Measurements from ENCODE around the gene DNAJC5.

The DNAJC5 gene

DNA sequence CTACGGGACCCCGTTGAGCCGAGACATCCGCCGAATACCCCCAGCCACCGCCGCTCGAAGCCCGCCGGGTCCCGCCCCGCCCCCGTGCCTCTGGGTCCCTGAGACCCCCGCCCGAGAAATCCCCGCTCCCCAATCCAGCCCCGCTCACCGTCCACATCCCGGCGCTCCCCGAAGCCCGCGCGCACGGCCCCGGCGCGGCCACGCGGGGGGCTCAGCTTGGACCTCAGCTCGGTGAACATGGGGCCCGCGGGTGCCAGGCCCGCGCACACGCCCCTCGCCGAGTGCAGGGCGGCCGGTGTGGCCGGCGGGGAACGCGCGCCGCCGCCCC lies 84.3 kb downstream of the DNAJC5 start:
- DNase-seq, result no peak

DNA sequence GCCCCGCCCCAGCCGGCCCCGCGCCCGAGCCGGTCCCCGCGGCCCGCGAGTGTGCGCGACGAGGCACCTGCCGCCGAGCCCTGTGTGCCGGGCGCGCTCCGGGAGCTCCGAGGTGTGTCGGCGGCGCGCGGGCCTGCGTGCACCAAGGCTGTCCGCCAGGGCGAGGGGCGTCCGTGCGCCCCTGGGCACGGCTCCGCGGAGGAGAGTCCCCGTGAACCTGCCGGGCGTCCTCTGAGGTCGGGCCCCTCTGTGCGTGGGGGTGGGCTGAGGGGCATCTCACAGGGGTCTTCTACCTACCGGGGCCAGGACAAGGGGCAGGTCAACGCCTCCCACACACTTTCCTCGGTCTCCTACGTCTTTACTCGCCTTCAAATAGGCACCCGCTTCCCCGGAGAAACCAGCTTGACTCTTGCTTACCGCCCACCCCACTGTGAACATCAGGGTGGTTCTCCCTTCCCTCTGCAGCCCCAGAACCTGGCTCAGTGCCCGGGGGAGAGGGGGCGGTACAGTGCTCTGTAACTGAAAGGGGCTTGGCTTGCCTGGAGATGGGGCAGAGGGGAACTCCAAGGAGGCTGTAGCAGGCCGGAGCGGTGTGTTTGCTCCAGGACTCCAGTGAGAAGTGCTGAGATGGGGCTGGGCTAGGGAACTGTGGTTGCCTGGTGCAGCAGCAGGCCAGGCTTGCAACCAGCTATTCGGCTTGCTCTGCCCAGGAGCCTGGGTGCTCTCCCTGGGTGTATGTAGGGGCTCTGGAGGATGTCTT lies 84.8 kb downstream of the DNAJC5 start, which contains the start of gene SAMD10:
Gene SAMD10 (minus strand): TSS at position 86 of the 760 bp plus-strand sequence. CDS start 175 bp downstream, outside the sequence.
- peak in 14 of 51 donors; percentile 20 to 69 (median 40) for DNase-seq

GRCh38 chr20:63980317-63980805 lies 85.4 kb downstream of the DNAJC5 start:
- DNase-seq, result no peak

DNA sequence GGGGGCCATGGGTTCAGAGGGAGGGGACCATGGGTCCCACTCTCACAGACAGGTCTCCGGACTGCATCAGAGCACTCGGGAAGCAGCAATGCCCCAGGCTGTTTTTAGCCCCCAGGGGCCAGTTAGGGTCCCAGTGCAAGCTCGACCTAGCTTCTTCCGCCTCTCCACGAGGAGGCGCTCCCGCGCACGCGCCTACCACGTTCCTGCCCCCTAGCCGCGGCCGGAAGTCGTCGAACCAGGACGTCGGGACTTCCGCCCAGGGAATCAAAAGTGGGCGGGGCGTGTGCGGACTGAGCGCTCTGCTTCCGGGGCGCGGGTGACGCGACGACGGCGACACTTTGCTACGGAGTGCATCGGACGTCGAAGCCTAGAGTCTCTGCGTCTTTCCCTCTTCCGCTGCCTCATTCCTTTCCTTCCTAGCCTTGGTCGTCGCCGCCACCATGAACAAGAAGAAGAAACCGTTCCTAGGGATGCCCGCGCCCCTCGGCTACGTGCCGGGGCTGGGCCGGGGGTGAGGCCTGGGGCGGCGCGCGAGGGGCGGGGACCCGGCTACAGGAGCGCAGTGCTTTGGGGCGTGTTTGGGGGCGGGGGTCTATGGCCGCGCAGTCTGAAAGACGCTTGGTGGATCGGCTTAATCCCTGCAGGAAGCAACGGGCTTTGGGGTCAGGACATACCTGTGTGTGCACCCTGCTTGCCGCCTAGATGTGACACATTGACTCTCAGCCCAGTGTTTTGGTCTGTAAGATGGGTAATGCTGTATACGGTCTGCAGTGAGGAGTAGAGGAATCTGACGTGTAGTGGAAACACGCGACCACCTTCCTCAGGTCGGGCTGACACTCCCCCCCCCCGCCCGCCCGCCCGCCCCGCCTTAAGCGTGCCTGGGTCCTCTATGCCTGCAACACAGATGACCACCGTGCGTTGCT lies 86.1 kb downstream of the DNAJC5 start, which contains the start of gene PRPF6:
Gene PRPF6 (plus strand): TSS at position 327 of the 923 bp plus-strand sequence. CDS start 114 bp downstream, at position 441.
- DNase-seq, result peak; percentile 39 to 96 (median 90)

GRCh38 chr20:63982937-63983336 lies 88.0 kb downstream of the DNAJC5 start:
- DNase-seq, result no peak
